HG02623 (cell line): ENCODE data around the gene SAMD1.
"Not testable (repeated sequence)": the region's sequence is repeated elsewhere in the genome, so short reads cannot be mapped to it uniquely, and the experiment has no call there.

Source experiments
- ATAC-seq: cut with Tn5 transposase; IDR thresholded peaks from one replicate; pipeline ENCODE4 v1.9.1; 2021; ENCODE audit warnings: moderate library complexity; ENCODE audit not compliant: unreplicated experiment

Gene SAMD1

GRCh38 chr19:14042659-14043608, 47.6 kb downstream of the SAMD1 start:
- not testable (repeated sequence) for ATAC-seq

GRCh38 chr19:14039181-14039580, 51.4 kb downstream of the SAMD1 start:
- ATAC-seq, result no peak
